Endothelial cell of umbilical vein (primary cell): Measurements from ENCODE around the gene GTF3C4.

Experiments used
- EZH2 ChIP-seq: IDR thresholded peaks from 2 replicates; pipeline ENCODE4 v1.6.1; 2012; ENCODE audit warnings: borderline replicate concordance, low read depth, mild to moderate bottlenecking, moderate library complexity, low read length, inconsistent platforms; ENCODE audit not compliant: severe bottlenecking
- FOS ChIP-seq: IDR thresholded peaks from 2 replicates; pipeline ENCODE4 v1.6.1; 2011; ENCODE audit warnings: mild to moderate bottlenecking, low read length, moderate library complexity, borderline replicate concordance; ENCODE audit not compliant: insufficient read depth
- POLR2A ChIP-seq: IDR thresholded peaks from 2 replicates; pipeline ENCODE4 v1.6.1; 2012; ENCODE audit warnings: low read depth, mild to moderate bottlenecking, control low read depth, low read length
- POLR2AphosphoS5 ChIP-seq: IDR thresholded peaks from 2 replicates; pipeline ENCODE4 v1.6.1; 2012; ENCODE audit warnings: low read depth, mild to moderate bottlenecking, control low read depth, low read length, moderate library complexity; ENCODE audit not compliant: insufficient read depth
- TF ChIP-seq, protein P1 (sequence below), 2 donors: IDR thresholded peaks; 1 replicate in 1 of 2; 2 replicates in 1 of 2; pipeline ENCODE4 v1.5.1; 2011; ENCODE audit warnings: low read length in 2 of 2, mild to moderate bottlenecking in 2 of 2, moderate library complexity in 2 of 2, control low read depth in 1 of 2, inconsistent platforms in 1 of 2, low read depth in 1 of 2; ENCODE audit not compliant: insufficient read depth in 1 of 2; ENCODE audit errors: extremely low read depth in 1 of 2

DNA sequence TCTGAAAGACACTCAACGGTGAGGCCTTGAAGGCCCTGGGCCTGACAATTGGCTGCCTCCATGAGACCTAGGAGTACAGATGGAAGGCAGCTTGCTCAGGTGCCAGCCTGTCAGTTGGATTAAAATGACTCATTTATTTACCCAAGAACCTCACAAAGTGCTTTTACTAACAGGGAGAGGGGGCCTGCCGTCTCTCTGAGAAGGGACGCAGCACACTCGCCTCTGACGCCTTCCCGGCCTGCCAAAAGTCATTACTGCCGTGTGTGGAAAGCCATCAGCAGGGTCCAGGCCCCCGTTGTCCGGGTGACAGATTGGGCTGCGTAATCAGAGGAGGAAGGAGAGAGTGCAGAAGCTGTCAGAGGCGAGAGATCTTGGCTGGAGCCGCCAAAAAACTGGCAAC lies 32.9 kb upstream of the GTF3C4 start:
- TF ChIP-seq FOS (no peak), POLR2AphosphoS5 (no peak), POLR2A (no peak), EZH2 (no peak)
- TF ChIP-seq, protein P1, sequence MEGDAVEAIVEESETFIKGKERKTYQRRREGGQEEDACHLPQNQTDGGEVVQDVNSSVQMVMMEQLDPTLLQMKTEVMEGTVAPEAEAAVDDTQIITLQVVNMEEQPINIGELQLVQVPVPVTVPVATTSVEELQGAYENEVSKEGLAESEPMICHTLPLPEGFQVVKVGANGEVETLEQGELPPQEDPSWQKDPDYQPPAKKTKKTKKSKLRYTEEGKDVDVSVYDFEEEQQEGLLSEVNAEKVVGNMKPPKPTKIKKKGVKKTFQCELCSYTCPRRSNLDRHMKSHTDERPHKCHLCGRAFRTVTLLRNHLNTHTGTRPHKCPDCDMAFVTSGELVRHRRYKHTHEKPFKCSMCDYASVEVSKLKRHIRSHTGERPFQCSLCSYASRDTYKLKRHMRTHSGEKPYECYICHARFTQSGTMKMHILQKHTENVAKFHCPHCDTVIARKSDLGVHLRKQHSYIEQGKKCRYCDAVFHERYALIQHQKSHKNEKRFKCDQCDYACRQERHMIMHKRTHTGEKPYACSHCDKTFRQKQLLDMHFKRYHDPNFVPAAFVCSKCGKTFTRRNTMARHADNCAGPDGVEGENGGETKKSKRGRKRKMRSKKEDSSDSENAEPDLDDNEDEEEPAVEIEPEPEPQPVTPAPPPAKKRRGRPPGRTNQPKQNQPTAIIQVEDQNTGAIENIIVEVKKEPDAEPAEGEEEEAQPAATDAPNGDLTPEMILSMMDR (IDR thresholded peaks at IDR 0.05; ENCODE audit: extremely low read depth in 1 of 2, insufficient read depth in 1 of 2, low read depth in 1 of 2, low read length in 2 of 2): no peak
